GM12865 (cell line): ENCODE measurements around the gene GNG4.

Experiments used
- DNase-seq: peaks from one replicate; pipeline ENCODE4 v3.0.0; 2010; ENCODE audit warnings: low read depth
- H3K4me3 ChIP-seq: 2 replicates; pipeline ENCODE4 v1.5.1; 2011; ENCODE audit warnings: mild to moderate bottlenecking, low read depth, low read length, control low read depth
- CTCF ChIP-seq: IDR thresholded peaks from 2 replicates; pipeline ENCODE4 v1.5.1; 2011; ENCODE audit warnings: low read length, control low read depth, low read depth, inconsistent platforms; ENCODE audit not compliant: insufficient read depth; ENCODE audit errors: missing control alignments

Gene GNG4

GRCh38 chr1:235663628-235664027 lies 14.0 kb upstream of the GNG4 start:
- H3K4me3 ChIP-seq = no peak overlapping the region
- no peak for TF ChIP-seq CTCF
- no peak for DNase-seq

GRCh38 chr1:235661568-235661967 lies 12.0 kb upstream of the GNG4 start:
- no peak for DNase-seq
- H3K4me3 ChIP-seq = no peak overlapping the region
- TF ChIP-seq CTCF = no peak

GRCh38 chr1:235659186-235659771 lies 9.7 kb upstream of the GNG4 start:
- H3K4me3 ChIP-seq = no peak overlapping the region
- DNase-seq = no peak
- TF ChIP-seq CTCF = no peak

GRCh38 chr1:235657747-235658526 lies 8.4 kb upstream of the GNG4 start:
- TF ChIP-seq CTCF = no peak
- no peak overlapping the region for H3K4me3 ChIP-seq
- no peak for DNase-seq

- no peak for DNase-seq
- no peak for TF ChIP-seq CTCF
- no peak overlapping the region for H3K4me3 ChIP-seq
Measured at GRCh38 chr1:235657269-235657668, 7.7 kb upstream of the GNG4 start.

- no peak for TF ChIP-seq CTCF
- H3K4me3 ChIP-seq = no peak overlapping the region
- no peak for DNase-seq
Measured at GRCh38 chr1:235652364-235652763, 2.8 kb upstream of the GNG4 start.
